ENCODE results near the gene IL2RA.

DNA sequence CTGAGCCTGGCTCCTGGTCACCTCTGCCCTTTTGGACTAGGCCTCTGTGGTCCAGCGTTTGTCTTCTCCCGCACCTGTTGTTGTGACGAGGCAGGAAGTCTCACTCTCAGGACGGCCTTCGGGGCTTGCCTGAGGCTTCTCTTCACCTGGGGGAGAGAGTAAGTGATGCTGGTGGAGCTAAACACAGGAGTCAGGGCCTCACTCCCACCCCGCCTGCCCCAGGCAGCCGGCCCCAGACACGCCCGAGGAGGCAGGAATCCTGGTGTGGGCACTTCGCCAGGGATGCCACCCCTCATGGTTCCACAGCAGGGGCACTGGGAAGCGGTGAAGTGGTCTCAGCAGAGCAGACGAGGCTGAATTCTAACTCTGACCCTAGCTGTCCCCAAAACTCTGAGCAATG lies 42.4 kb downstream of the IL2RA start:
- TF ChIP-seq, protein P1, sequence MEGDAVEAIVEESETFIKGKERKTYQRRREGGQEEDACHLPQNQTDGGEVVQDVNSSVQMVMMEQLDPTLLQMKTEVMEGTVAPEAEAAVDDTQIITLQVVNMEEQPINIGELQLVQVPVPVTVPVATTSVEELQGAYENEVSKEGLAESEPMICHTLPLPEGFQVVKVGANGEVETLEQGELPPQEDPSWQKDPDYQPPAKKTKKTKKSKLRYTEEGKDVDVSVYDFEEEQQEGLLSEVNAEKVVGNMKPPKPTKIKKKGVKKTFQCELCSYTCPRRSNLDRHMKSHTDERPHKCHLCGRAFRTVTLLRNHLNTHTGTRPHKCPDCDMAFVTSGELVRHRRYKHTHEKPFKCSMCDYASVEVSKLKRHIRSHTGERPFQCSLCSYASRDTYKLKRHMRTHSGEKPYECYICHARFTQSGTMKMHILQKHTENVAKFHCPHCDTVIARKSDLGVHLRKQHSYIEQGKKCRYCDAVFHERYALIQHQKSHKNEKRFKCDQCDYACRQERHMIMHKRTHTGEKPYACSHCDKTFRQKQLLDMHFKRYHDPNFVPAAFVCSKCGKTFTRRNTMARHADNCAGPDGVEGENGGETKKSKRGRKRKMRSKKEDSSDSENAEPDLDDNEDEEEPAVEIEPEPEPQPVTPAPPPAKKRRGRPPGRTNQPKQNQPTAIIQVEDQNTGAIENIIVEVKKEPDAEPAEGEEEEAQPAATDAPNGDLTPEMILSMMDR (IDR thresholded peaks at IDR 0.05) = no peak
- no peak for TF ChIP-seq POLR2A (IDR thresholded peaks at IDR 0.05)
